ENCODE measurements around the gene TMEM14A.

GRCh38 chr6:52650941-52651340, 20.0 kb upstream of the TMEM14A start:
- TF ChIP-seq POLR2A (IDR thresholded peaks at IDR 0.05) (no peak), POLR2AphosphoS5 (IDR thresholded peaks at IDR 0.05) (no peak)
- TF ChIP-seq, protein P1, sequence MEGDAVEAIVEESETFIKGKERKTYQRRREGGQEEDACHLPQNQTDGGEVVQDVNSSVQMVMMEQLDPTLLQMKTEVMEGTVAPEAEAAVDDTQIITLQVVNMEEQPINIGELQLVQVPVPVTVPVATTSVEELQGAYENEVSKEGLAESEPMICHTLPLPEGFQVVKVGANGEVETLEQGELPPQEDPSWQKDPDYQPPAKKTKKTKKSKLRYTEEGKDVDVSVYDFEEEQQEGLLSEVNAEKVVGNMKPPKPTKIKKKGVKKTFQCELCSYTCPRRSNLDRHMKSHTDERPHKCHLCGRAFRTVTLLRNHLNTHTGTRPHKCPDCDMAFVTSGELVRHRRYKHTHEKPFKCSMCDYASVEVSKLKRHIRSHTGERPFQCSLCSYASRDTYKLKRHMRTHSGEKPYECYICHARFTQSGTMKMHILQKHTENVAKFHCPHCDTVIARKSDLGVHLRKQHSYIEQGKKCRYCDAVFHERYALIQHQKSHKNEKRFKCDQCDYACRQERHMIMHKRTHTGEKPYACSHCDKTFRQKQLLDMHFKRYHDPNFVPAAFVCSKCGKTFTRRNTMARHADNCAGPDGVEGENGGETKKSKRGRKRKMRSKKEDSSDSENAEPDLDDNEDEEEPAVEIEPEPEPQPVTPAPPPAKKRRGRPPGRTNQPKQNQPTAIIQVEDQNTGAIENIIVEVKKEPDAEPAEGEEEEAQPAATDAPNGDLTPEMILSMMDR (IDR thresholded peaks at IDR 0.05), result no peak
